Measurements from ENCODE around the gene WLS.

The WLS gene

GRCh38 chr1:68093737-68094136, 138.6 kb downstream of the WLS start:
- TF ChIP-seq CTCF (IDR thresholded peaks at IDR 0.05; ENCODE audit: control insufficient read depth, extremely low read depth, insufficient read depth), result no peak
- DNase-seq (ENCODE audit: low read depth), result no peak
- H3K4me3 ChIP-seq (ENCODE audit: low read depth, low read length), result no peak overlapping the region

GRCh38 chr1:68087184-68087583, 145.1 kb downstream of the WLS start:
- no peak for DNase-seq (ENCODE audit: low read depth)
- H3K4me3 ChIP-seq (ENCODE audit: low read depth, low read length), result no peak overlapping the region
- no peak for TF ChIP-seq CTCF (IDR thresholded peaks at IDR 0.05; ENCODE audit: control insufficient read depth, extremely low read depth, insufficient read depth)

GRCh38 chr1:68085752-68086151, 146.6 kb downstream of the WLS start:
- TF ChIP-seq CTCF (IDR thresholded peaks at IDR 0.05; ENCODE audit: control insufficient read depth, extremely low read depth, insufficient read depth), result no peak
- H3K4me3 ChIP-seq (ENCODE audit: low read depth, low read length), result no peak overlapping the region
- no peak for DNase-seq (ENCODE audit: low read depth)

GRCh38 chr1:68083686-68084085, 148.6 kb downstream of the WLS start:
- no peak overlapping the region for H3K4me3 ChIP-seq (ENCODE audit: low read depth, low read length)
- DNase-seq (ENCODE audit: low read depth), result no peak
- TF ChIP-seq CTCF (IDR thresholded peaks at IDR 0.05; ENCODE audit: control insufficient read depth, extremely low read depth, insufficient read depth), result no peak

GRCh38 chr1:68081775-68082283, 150.5 kb downstream of the WLS start:
- TF ChIP-seq CTCF (IDR thresholded peaks at IDR 0.05; ENCODE audit: control insufficient read depth, extremely low read depth, insufficient read depth), result no peak

GRCh38 chr1:68078647-68079046, 153.7 kb downstream of the WLS start:
- no peak overlapping the region for H3K4me3 ChIP-seq (ENCODE audit: low read depth, low read length)
- TF ChIP-seq CTCF (IDR thresholded peaks at IDR 0.05; ENCODE audit: control insufficient read depth, extremely low read depth, insufficient read depth), result no peak
- DNase-seq (ENCODE audit: low read depth), result no peak

More at GRCh38 chr1:68081775-68082283, 150.5 kb downstream of the WLS start:
- H3K4me3 ChIP-seq (ENCODE audit: low read depth, low read length), result no peak overlapping the region
- no peak for DNase-seq (ENCODE audit: low read depth)
